Sciatic nerve (tissue), 2 donors: ENCODE measurements around the gene SORBS2. TPM values are rescaled to one million over a fixed set of nuclear protein-coding genes. Genes with fewer than 3 reads are reported as not detected.

Source experiments
- ATAC-seq: fragments of 200-7000 bp; cut with Tn5 transposase; one replicate; pipeline ENCODE4 v1.9.1; 2020; ENCODE audit warnings: mild to moderate bottlenecking, moderate library complexity
- DNase-seq: peaks from one replicate; pipeline ENCODE4 v3.0.0-alpha.2; 2020; ENCODE audit warnings: low spot score
- intact Hi-C: fragments of 100-400 bp; cut with DNase I; formaldehyde crosslinking; loops from one replicate; pipeline ENCODE4 v1.14.2; 2022
- total RNA-seq: library from RNA; stranded (reverse); fragmentation: NEBNext Ultra II Directional; extraction: Animal tissue kit (Norgen Biotek cat#: 25700); gene quantifications from one replicate; pipeline ENCODE4 v1.2.1, GENCODE V29; 2021
- donor health status: DM: no; HTN: no; CAD: no.
- donor health status: DM: no; HTN: no; CAD: no.

Gene SORBS2
- total RNA-seq, 1 donor from 2014 or later = 101 TPM

GRCh38 chr4:185702147-185702663 lies 109.8 kb downstream of the SORBS2 start:
- no peak for ATAC-seq
- DNase-seq = no peak
- intact Hi-C loops = no loop called here

DNA sequence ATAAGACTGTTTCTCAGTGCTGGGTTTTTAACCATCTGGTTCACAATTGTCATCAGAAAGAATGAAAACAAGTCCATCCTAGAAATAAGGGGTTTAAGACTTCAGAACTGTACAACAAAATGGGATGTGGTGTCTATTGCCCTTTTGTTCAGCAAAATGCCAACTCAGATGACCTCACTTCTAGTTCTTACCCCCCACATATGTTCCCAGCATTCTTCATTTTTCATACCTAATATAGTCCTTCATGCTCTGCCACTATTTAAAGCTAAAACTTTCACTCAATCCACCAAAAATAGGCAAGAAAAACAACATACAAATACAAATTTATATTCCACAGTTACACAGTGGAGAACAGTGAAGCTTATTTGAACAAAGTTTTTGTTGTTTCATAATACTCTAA lies 111.4 kb downstream of the SORBS2 start:
- ATAC-seq (no peak), DNase-seq (no peak)
- intact Hi-C loops = no loop called here

DNA sequence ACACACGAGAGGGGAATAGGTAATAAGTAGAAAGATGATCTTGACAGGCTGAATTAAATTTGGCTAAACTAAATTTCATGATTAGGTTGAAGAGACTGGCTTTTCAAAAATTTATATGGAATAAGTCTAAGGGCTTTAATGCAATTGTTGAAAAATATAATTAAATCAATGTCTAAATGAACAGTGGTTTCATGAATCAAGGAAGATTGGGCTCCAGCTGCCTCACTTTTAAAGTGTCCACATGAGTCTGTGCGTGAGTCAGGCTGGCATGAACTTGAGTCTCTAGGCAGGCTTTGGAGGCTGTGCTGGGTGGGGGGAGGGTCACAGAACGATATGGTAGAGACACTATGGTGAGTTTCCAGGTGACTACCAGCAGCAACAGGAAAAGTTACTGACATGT lies 111.9 kb downstream of the SORBS2 start:
- intact Hi-C loops = no loop called here
- ATAC-seq = no peak
- DNase-seq = no peak

DNA sequence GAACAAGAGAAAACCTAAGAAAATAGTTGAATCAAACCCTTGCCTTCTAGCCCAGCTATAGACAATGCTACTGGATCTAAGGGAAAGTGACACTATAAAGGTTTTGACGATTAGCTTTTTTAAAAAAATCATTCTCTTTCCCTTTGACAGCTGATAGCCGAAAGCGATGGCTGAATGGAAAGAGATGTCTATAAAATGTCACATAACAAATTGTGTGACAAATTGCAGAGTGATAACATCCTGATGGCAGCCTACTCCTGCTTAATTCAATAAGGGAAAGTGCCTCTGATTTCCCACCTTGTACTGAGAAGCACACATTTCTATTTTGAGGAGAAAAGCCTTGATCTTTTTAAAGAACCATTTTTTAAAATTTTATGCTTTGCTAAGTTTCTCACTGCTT lies 114.5 kb downstream of the SORBS2 start:
- DNase-seq = no peak
- ATAC-seq = no peak
- intact Hi-C loops = no loop called here

GRCh38 chr4:185695743-185696142 lies 116.3 kb downstream of the SORBS2 start:
- intact Hi-C loops = no loop called here
- no peak for DNase-seq
- ATAC-seq = no peak

DNA sequence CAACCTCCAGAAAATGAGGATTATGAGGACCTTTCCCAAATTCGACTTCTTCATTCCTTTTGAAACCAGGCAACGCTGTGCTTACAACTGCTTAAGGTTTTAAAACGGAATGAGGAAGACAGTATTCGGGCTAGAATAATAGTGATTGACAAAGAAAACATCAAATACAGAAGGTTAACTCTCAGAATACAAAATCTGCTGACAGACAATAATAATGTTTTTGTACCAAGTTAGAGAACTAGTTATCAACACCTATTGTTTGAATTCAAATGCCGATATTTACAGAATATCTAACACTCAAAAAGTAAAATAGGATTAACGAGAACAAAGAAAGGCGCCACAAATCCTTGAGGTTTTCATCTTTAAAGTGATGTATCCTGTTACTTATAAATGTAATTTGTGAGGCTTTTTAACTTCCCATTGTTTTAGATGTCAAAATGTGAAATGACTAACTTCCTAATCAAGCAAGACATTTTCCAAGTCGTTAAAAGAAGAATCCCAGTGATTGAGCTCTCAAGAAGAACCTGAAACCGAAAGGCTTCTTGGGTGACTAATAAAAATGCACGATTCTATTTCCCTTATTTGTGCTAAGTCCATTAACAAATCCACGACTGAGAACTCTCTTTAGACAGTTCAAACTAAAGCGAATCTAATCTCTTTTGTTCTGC lies 118.3 kb downstream of the SORBS2 start:
- no peak for DNase-seq
- no peak for ATAC-seq
- intact Hi-C loops = no loop called here

GRCh38 chr4:185689407-185689806 lies 122.6 kb downstream of the SORBS2 start:
- ATAC-seq = no peak
- intact Hi-C loops = no loop called here

DNA sequence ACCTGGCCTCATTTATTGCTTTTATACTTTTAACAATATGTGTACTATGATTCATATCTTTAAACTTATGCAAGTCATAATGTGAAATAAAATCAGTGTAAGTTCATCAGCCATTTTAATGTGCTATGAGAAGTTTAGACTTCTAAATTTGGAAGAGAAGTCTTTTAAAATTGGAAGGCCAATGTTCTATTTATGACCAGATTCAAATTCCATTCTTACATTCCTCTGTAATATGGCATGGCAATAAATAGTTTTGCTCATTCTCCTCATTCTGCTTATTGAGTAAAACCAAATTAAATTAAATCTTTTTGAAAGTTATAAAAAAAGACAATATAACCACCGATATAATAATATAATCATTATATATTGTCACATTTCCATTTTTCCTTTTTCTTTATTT lies 126.2 kb downstream of the SORBS2 start:
- DNase-seq = no peak
- intact Hi-C loops = no loop called here
- ATAC-seq = no peak

More at GRCh38 chr4:185689407-185689806, 122.6 kb downstream of the SORBS2 start:
- no peak for DNase-seq

DNA sequence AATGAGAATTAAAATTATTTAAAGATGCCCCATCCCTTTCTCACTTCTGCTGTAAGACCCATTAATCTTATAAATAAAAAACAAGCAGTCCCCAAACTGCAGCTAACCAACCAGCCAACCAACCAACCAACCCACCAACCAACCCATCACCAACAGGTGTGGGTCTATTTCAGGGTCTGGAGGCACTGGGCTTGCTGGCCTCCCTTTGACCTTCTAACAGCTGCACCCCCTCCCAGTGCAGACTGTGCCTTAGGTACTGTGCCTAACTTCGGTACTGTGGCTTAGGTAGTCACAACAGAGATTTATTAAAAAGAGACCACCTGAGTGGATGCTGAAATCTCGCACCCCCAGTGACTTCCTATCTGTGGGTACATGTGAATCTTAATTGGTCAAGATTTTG lies 128.1 kb downstream of the SORBS2 start:
- no peak for ATAC-seq
- intact Hi-C loops = no loop called here
- no peak for DNase-seq

GRCh38 chr4:185683222-185683621 lies 128.8 kb downstream of the SORBS2 start:
- ATAC-seq = no peak
- intact Hi-C loops = no loop called here
- no peak for DNase-seq

GRCh38 chr4:185682236-185682635 lies 129.8 kb downstream of the SORBS2 start:
- intact Hi-C loops = no loop called here
- ATAC-seq = no peak

GRCh38 chr4:185681604-185682003 lies 130.4 kb downstream of the SORBS2 start:
- intact Hi-C loops = no loop called here
- no peak for ATAC-seq

More at GRCh38 chr4:185682236-185682635, 129.8 kb downstream of the SORBS2 start:
- no peak for DNase-seq

DNA sequence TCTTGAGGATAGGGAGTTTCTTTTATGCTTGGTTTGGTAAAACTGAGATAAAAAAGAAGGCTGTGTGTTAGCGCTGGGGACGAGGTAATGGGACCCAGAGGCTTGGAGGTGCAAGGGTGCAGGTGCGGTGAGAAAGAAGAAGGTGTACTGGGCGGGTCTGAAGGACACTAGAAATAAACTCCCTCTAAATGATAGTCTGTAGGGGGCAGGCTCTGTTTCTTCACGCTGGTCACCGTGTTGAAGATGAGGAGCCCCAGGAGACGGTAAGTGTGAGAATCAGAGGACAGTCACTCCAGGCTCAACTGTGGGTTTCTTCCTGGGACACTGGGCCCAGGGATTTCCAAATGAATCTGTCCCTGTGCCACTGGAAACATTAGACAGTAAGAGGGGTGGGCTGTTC lies 131.4 kb downstream of the SORBS2 start:
- ATAC-seq (no peak), DNase-seq (no peak)
- intact Hi-C loops = no loop called here

More at GRCh38 chr4:185681604-185682003, 130.4 kb downstream of the SORBS2 start:
- no peak for DNase-seq

GRCh38 chr4:185679523-185679922 lies 132.5 kb downstream of the SORBS2 start:
- ATAC-seq (no peak), DNase-seq (no peak)
- intact Hi-C loops = no loop called here

- intact Hi-C loops = no loop called here
- ATAC-seq (no peak), DNase-seq (no peak)
Measured at GRCh38 chr4:185677637-185678314, 134.2 kb downstream of the SORBS2 start.

DNA sequence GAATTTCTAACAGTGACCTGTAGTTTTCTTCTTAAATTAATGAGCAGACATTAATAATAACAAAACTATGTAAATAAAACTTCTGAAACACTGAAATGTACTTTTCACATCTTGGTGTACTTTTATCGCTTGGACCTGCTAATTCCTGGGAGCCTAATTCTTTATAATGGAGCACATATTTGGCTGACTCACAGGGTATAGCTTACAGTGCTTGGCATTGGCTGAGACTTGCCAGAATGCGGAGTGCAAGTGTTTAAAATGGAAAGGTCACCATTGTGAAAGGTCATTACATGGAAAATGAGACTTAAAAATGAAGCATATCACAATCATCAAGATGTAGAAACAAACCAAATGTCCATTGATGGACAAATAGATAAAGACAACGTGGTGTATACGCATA lies 139.4 kb downstream of the SORBS2 start:
- no peak for DNase-seq
- ATAC-seq = no peak
- intact Hi-C loops = no loop called here

- ATAC-seq = no peak
- intact Hi-C loops = no loop called here
- no peak for DNase-seq
Measured at GRCh38 chr4:185672151-185672550, 139.8 kb downstream of the SORBS2 start.

DNA sequence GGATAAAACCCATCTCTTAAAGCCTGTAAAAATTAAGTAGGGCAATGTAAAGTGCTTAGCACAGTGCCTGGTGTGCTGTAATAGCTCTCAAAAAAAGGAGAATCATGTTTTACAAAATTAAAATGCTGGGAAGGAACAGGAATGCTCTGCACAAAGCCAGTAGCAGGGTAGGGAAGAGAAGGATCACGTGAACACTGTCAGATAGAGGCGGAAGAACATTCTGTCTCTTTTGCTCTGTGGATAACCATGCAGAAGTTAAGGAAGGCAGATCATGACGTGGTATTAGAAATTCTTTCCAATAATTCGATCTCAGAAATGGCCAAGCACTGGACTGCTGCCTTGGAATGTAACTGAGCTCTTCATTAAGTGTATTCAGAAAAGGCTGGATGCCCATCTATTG lies 140.5 kb downstream of the SORBS2 start:
- DNase-seq = no peak
- intact Hi-C loops = no loop called here
- no peak for ATAC-seq

DNA sequence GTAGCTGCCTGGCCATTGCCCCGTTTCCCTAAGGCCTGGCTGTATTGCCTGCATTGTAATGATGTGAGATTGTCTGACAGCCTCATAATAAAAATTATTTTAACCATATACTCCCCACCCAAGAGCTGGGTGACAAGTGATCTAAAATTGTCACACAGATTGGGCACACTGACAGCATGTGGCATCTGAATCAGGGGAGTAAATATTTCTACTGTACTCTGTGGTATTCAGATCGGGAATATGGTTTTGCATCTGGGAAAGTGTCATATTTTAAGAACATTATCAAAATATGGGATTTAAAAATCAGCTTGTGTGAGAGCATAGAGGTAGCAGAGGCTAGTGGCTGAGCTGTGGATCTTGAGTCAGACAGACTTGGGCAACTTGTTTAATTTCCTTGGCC lies 140.9 kb downstream of the SORBS2 start:
- intact Hi-C loops = no loop called here
- no peak for ATAC-seq
- no peak for DNase-seq

DNA sequence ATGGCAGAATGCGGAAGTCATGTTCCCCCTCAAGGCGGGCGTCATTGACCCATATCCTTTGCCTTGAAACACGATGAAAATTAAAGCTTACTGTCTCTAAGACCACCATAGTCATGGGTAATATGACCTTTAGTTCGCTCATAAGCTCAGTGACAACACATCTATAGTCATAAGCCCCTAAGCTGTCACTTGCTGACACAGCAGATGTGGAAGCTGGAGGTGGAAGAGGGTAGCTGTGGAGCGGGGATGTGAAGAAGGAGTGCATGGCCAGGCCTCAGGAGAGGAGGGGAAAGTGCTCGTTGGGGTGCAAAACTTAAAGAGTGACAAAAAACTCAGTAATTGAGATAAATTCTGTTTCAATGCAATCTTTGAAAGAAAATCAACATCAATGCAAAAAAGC lies 142.7 kb downstream of the SORBS2 start:
- intact Hi-C loops = no loop called here
- DNase-seq (no peak), ATAC-seq (no peak)

GRCh38 chr4:185666156-185666555 lies 145.8 kb downstream of the SORBS2 start:
- DNase-seq (no peak), ATAC-seq (no peak)
- intact Hi-C loops = no loop called here
